IMR-90 (cell line): ENCODE measurements around the gene PLPP7. TPM values are rescaled to one million over a fixed set of nuclear protein-coding genes. Genes with fewer than 3 reads are reported as not detected.
A peak's percentile ranks its signal among the peaks of the same experiment; 100 is the strongest.

Experiments
- ATAC-seq: fragments of 200-7000 bp; cut with Tn5 transposase; 2 replicates; pipeline ENCODE4 v1.9.1; 2020; ENCODE audit warnings: low read depth, mild to moderate bottlenecking, moderate library complexity
- BruUV-seq: library from RNA; stranded (reverse); fragments of 400-500 nt; replicated peaks from 2 replicates; lab custom pipeline; 2021; lab: Mats Ljungman, UMichigan
- CTCF ChIA-PET: fragments of 300-600 bp; formaldehyde crosslinking; extraction: SDS; loops from one replicate; lab custom pipeline; 2021; ENCODE audit warnings: antibody characterized with exemption; lab: Yijun Ruan, JAX
- POLR2A ChIA-PET: fragments of 300-600 bp; sonication (Branson Sonifier 250); formaldehyde crosslinking; loops from one replicate; lab custom pipeline; 2022; ENCODE audit warnings: antibody characterized with exemption; ENCODE audit not compliant: unreplicated experiment; lab: Charles Lee
- DNase-seq: peaks from one replicate; pipeline ENCODE4 v3.0.0; 2013
- H2AFZ ChIP-seq: replicated peaks from 2 replicates; pipeline ENCODE3; 2013; ENCODE audit warnings: low read length, mild to moderate bottlenecking; ENCODE audit not compliant: poor library complexity
- H2AK5ac ChIP-seq: 2 replicates; pipeline ENCODE4 v1.6.1; 2013; ENCODE audit warnings: low read depth, low read length, inconsistent platforms
- H2AK9ac ChIP-seq: replicated peaks from 2 replicates; pipeline ENCODE3; 2013; ENCODE audit warnings: mild to moderate bottlenecking, low read depth, low read length, moderate library complexity; ENCODE audit not compliant: poor library complexity
- H2BK120ac ChIP-seq: 2 replicates; pipeline ENCODE4 v1.6.1; 2013; ENCODE audit warnings: low read depth, low read length, inconsistent platforms
- H2BK15ac ChIP-seq: 3 replicates; pipeline ENCODE4 v1.6.1; 2013; ENCODE audit warnings: low read depth, low read length, inconsistent platforms
- H2BK20ac ChIP-seq: 2 replicates; pipeline ENCODE4 v1.6.1; 2013; ENCODE audit warnings: low read depth, mild to moderate bottlenecking, inconsistent platforms, low read length, moderate library complexity
- H2BK5ac ChIP-seq: 2 replicates; pipeline ENCODE4 v1.6.1; 2013; ENCODE audit warnings: mild to moderate bottlenecking, low read depth, low read length, inconsistent platforms; ENCODE audit not compliant: poor library complexity, severe bottlenecking
- H3K14ac ChIP-seq: replicated peaks from 2 replicates; pipeline ENCODE4 v1.6.1; 2013; ENCODE audit warnings: low read depth, low read length, inconsistent platforms
- H3K18ac ChIP-seq: 2 replicates; pipeline ENCODE4 v1.6.1; 2013; ENCODE audit warnings: low read depth, low read length, control low read depth
- H3K23ac ChIP-seq: 2 replicates; pipeline ENCODE4 v1.6.1; 2013; ENCODE audit warnings: low read depth, low read length, inconsistent platforms
- H3K27ac ChIP-seq: 2 replicates; pipeline ENCODE4 v1.5.1; 2013; ENCODE audit warnings: mild to moderate bottlenecking, control low read depth, low read length; ENCODE audit not compliant: insufficient read depth
- H3K27me3 ChIP-seq: 2 replicates; pipeline ENCODE4 v1.6.1; 2013; ENCODE audit warnings: low read length; ENCODE audit not compliant: control insufficient read depth, insufficient read depth
- H3K36me3 ChIP-seq: 2 replicates; pipeline ENCODE4 v1.6.1; 2013; ENCODE audit warnings: low read length, mixed read lengths; ENCODE audit not compliant: control insufficient read depth, insufficient read depth
- H3K4ac ChIP-seq: 2 replicates; pipeline ENCODE4 v1.6.1; 2013; ENCODE audit warnings: low read depth, low read length, inconsistent platforms
- H3K4me1 ChIP-seq: 2 replicates; pipeline ENCODE4 v1.6.1; 2013; ENCODE audit warnings: low read length, mixed read lengths; ENCODE audit not compliant: control insufficient read depth, insufficient read depth
- H3K4me2 ChIP-seq: 2 replicates; pipeline ENCODE4 v1.6.1; 2013; ENCODE audit warnings: low read depth, mild to moderate bottlenecking, control low read depth, low read length, moderate library complexity
- H3K4me3 ChIP-seq: 2 replicates; pipeline ENCODE4 v1.5.1; 2013; ENCODE audit warnings: low read depth, mild to moderate bottlenecking, control low read depth, low read length, moderate library complexity; ENCODE audit not compliant: insufficient read depth
- H3K56ac ChIP-seq: 2 replicates; pipeline ENCODE4 v1.6.1; 2013; ENCODE audit warnings: low read length, inconsistent platforms; ENCODE audit not compliant: insufficient read depth; ENCODE audit errors: extremely low read depth
- H3K79me1 ChIP-seq, 2 experiments: 2 replicates each; pipeline ENCODE4 v1.6.1; 2013; ENCODE audit warnings: low read length in 2 of 2, inconsistent platforms in 1 of 2, low read depth in 1 of 2
- H3K9ac ChIP-seq: 2 replicates; pipeline ENCODE4 v1.6.1; 2013; ENCODE audit warnings: low read depth, low read length, control low read depth
- H3K9me1 ChIP-seq: 2 replicates; pipeline ENCODE4 v1.6.1; 2013; ENCODE audit warnings: low read length, inconsistent platforms; ENCODE audit not compliant: insufficient read depth
- H3K9me3 ChIP-seq: 2 replicates; pipeline ENCODE4 v1.6.1; 2013; ENCODE audit warnings: low read length; ENCODE audit not compliant: control insufficient read depth, insufficient read depth
- H4K20me1 ChIP-seq: 2 replicates; pipeline ENCODE4 v1.6.1; 2013; ENCODE audit warnings: low read length, inconsistent platforms; ENCODE audit not compliant: insufficient read depth
- H4K5ac ChIP-seq: 2 replicates; pipeline ENCODE4 v1.6.1; 2013; ENCODE audit warnings: mild to moderate bottlenecking, low read depth, low read length, control low read depth
- H4K8ac ChIP-seq, 2 experiments: 2 replicates each; pipeline ENCODE4 v1.6.1; 2013; ENCODE audit warnings: low read depth in 2 of 2, low read length in 2 of 2, control low read depth in 1 of 2, inconsistent platforms in 1 of 2
- H4K91ac ChIP-seq: 2 replicates; pipeline ENCODE4 v1.6.1; 2013; ENCODE audit warnings: low read depth, low read length, inconsistent platforms; ENCODE audit not compliant: insufficient read depth
- CEBPB ChIP-seq: IDR thresholded peaks from 2 replicates; pipeline ENCODE4 v1.6.1; 2012; ENCODE audit warnings: low read depth, low read length, improper control_type of control experiment
- ELK1 ChIP-seq: fragments of 150-350 bp; IDR thresholded peaks from 2 replicates; pipeline ENCODE4 v1.6.1; 2016; ENCODE audit warnings: low read depth, mild to moderate bottlenecking, low read length, moderate library complexity, borderline replicate concordance
- FOS ChIP-seq: fragments of 150-350 bp; IDR thresholded peaks from 2 replicates; pipeline ENCODE4 v1.6.1; 2016; ENCODE audit warnings: low read depth, low read length
- MXI1 ChIP-seq: IDR thresholded peaks from 2 replicates; pipeline ENCODE4 v1.6.1; 2012; ENCODE audit warnings: low read depth, mild to moderate bottlenecking, low read length, moderate library complexity, borderline replicate concordance
- whole genome bisulfite sequencing, 2 experiments: methylation state at CpG; one replicate each; pipeline versions ENCODE4 v1.1.5 to v1.1.7; 2013; ENCODE audit warnings: missing lambda C conversion rate in 2 of 2; ENCODE audit not compliant: insufficient read length in 1 of 2; ENCODE audit errors: extremely low coverage in 2 of 2; 5-methylcytosine and 5-hydroxymethylcytosine counted together
- dilution Hi-C: fragments of 300-500 bp; cut with HindIII; formaldehyde crosslinking; loops from one replicate; pipeline ENCODE4 v1.14.3; 2018; ENCODE audit warnings: low sequenced_read_pairs; ENCODE audit not compliant: unreplicated experiment
- in situ Hi-C: fragments of 300-500 bp; cut with MboI; formaldehyde crosslinking; loops from 3 replicates; pipeline ENCODE4 v1.14.3; 2019; ENCODE audit warnings: low sequenced_read_pairs, inconsistent platforms, mixed read lengths
- intact Hi-C: fragments of 100-400 bp; cut with micrococcal nuclease; formaldehyde crosslinking; loops from 2 replicates; pipeline ENCODE4 v1.10.0; 2022
- polyA plus RNA-seq, 3 experiments: library from polyadenylated mRNA; depleted of rRNA; stranded (reverse); fragments of >200 nt; gene quantifications; 2 replicates each; pipeline ENCODE4 v1.2.3, GENCODE V29; 2012; ENCODE audit warnings: low replicate concordance in 1 of 3
- total RNA-seq: library from RNA; depleted of rRNA; stranded (reverse); fragments of >200 nt; gene quantifications from 2 replicates; pipeline ENCODE4 v1.2.3, GENCODE V29; 2012
- TF ChIP-seq, protein P1 (sequence below): fragments of 150-350 bp; IDR thresholded peaks from 2 replicates; pipeline ENCODE4 v1.6.1; 2017; ENCODE audit warnings: mild to moderate bottlenecking, antibody characterized with exemption, low read length, low read depth

PLPP7 gene
- total and polyA plus RNA-seq, 2 of the 4 experiments (the other 2 are of a cell fraction), result 0.54 to 1.2 TPM

DNA sequence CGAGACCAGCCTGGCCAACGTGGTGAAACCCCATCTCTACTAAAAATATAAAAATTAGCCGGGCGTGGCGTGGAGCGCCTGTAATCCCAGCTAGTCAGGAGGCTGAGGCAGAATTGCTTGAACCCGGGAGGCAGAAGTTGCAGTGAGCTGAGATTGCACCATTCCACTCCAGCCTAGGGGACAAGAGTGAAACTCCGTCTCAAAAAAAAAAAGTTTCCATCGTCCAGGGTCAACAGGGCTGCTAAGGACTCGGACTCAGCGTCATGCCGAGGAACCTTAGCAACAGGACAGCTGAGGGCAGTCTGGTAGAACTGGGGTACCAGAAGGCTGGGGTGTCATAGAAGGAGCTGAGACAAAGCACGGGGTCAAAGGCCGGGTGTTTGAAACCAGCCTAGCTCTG lies 34.9 kb upstream of the PLPP7 start:
- TF ChIP-seq CEBPB (no peak), MXI1 (no peak), FOS (no peak), ELK1 (no peak)
- TF ChIP-seq, protein P1, sequence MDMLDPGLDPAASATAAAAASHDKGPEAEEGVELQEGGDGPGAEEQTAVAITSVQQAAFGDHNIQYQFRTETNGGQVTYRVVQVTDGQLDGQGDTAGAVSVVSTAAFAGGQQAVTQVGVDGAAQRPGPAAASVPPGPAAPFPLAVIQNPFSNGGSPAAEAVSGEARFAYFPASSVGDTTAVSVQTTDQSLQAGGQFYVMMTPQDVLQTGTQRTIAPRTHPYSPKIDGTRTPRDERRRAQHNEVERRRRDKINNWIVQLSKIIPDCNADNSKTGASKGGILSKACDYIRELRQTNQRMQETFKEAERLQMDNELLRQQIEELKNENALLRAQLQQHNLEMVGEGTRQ, result no peak
- Histone ChIP-seq H2BK20ac (no peak overlapping the region), H2BK5ac (no peak overlapping the region), H3K27ac (no peak overlapping the region), H2AK9ac (peak overlapping the region; percentile 81), H2BK120ac (no peak overlapping the region), H4K91ac (no peak overlapping the region), H3K27me3 (no peaks in the 10 kb centered on the region), H4K20me1 (no peaks in the 10 kb centered on the region), H2BK15ac (0 out of 3 replicates have a peak overlapping the region, but pooled peaks have one; percentile 13), H3K23ac (no peak overlapping the region), H3K9me1 (peaks cover 6% of the 10 kb centered on the region; the same call in 1 of the 2 replicates), H3K4me2 (no peak overlapping the region), H2AFZ (no peak overlapping the region), H3K14ac (no peak overlapping the region), H3K4me1 (peaks cover 10% of the 10 kb centered on the region), H4K8ac (no peak overlapping the region), H3K79me1 (0 out of 4 replicates have a peak, but pooled peaks cover 0 to 2% of the 10 kb centered on the region in 2 experiments), H4K5ac (no peak overlapping the region), H3K9ac (no peak overlapping the region), H3K18ac (no peak overlapping the region), H3K9me3 (no peaks in the 10 kb centered on the region), H3K56ac (no peak overlapping the region), H3K4ac (no peak overlapping the region), H2AK5ac (no peak overlapping the region), H3K4me3 (no peak overlapping the region), H3K36me3 (no peaks in the 10 kb centered on the region)
- DNase-seq (no peak), ATAC-seq (no peak)
- dilution Hi-C loops (no loop called here), intact Hi-C loops (no loop called here), in situ Hi-C loops (no loop called here)
- CTCF ChIA-PET, result no interaction called here
- WGBS, 2 experiments, result 83% methylated on average over 6 of the region's 14 CpGs; no CpG with 5 or more reads in 1 of the 2 experiments
- BruUV-seq, result no TSS peak
- POLR2A ChIA-PET, result no interaction called here
